GM18909 (cell line): ENCODE results near the gene ITPR1.
"Not testable (repeated sequence)": the region's sequence is repeated elsewhere in the genome, so short reads cannot be mapped to it uniquely, and the experiment has no call there.

Experiments
- ATAC-seq: cut with Tn5 transposase; IDR thresholded peaks from one replicate; pipeline ENCODE4 v1.9.1; 2021; ENCODE audit warnings: mild to moderate bottlenecking; ENCODE audit not compliant: unreplicated experiment, poor library complexity

The ITPR1 gene

GRCh38 chr3:4493014-4493940 is at the start of gene ITPR1:
ITPR1 (plus strand) TSS chr3:4493348; CDS start chr3:4516492, 23,144 bp downstream.
- peak; percentile 96 for ATAC-seq

GRCh38 chr3:4447295-4447999 is 45.7 kb upstream of the ITPR1 start:
- no peak for ATAC-seq

DNA sequence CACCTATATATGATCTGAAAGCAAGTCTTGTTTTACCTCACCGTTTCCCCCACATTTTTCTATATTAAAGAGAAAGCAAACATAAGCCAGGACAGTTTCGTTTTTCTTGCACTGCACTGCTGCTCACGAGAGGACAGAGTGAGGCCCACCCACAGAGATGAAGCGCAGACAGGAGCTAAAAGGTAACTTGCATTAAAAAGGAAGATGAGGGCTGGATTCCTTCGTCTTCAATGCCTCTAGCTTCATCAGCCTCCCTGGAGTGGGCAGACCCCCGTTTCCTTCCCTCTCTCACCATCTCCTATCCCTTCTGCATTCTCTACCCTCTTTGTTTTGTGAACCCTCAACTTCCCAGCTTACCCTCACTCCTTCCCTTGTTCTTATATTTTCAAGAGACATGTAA is 45.0 kb upstream of the ITPR1 start:
- ATAC-seq, result no peak

DNA sequence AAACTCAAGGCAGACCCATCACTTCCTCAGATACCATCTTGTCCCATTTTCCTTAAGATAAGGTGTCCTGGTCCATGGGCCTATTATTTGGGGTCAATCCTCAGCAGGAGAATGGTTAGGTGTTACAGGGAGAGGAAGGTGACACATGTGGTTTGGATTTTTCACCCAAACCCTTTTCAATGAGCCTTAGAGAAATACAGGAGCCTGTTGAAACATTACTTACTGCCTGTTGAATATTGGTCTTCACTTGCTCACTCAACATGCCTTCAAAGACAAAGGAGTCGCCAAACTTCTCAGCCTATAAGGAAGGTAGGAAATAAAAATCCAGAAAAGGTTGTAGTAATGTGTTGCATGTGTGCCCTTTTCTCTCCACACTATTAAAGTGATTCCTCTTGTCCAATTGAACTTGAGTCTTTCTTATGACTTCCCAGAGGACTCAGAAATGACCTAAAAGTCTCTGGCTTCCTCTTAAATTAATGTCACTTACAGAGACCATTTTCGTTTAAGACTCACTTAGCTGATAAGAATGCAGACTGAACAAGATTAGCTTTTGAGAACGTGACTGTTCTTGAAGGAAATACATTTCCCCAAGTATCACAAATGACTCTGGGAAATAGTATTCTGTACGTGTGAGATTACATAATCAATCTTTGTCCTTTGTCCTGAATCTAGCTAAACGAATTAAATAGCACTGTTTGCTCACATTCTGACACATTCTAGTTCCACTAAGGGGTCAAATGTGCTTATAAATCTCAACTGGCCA is 43.9 kb upstream of the ITPR1 start:
- no peak for ATAC-seq

- ATAC-seq, result no peak
These were observed 39.0 kb upstream of the ITPR1 start for GRCh38 chr3:4454142-4454541.

- ATAC-seq, result not testable (repeated sequence)
These were observed 36.4 kb upstream of the ITPR1 start for GRCh38 chr3:4456780-4457179.

DNA sequence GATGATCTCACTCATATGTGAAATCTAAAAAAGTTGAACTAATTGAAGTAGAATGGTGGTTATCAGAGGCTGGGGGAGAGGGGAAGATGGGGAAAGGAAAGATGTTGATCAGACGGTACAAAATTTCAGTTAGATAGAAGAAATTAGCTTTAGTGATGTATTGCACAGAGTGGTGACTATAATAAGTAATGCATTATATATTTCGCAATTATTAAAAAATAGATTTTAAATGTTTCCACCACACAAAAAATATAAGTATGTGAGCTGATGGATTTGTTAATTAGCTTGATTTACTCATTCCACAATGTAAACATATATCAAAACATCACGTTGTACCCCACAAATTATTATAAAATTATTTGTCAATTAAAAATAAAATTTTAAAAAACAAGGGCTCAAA is 34.2 kb upstream of the ITPR1 start:
- no peak for ATAC-seq

GRCh38 chr3:4460334-4460733 is 32.8 kb upstream of the ITPR1 start:
- no peak for ATAC-seq

DNA sequence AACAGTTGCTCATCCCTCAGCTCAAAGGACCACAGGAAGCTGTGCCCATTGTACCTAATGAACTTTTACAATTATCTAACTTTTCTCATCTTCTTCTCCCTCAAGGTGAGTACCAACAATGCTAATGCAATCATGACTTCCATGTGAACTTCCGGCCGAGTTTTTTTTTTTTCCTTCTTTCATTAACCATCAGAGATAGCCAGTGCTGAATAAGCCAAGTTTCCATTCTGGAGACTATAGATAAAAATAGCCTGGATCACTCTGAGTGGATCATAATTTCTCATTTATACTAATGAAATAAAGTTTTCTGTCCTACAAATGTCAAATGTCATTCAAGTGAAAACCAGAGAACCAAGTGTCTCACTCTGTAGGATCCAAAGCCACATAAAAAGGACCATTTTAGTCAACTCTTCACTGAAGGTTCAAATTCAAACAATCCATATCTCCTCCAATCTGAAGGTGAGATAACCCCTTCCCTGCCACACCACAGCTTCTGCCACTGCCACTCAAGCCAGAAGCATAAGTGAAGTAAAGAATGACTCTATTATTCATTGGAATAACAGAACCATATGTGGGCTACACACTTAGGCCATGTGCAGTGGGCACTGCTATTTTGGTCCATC is 31.6 kb upstream of the ITPR1 start:
- no peak for ATAC-seq

DNA sequence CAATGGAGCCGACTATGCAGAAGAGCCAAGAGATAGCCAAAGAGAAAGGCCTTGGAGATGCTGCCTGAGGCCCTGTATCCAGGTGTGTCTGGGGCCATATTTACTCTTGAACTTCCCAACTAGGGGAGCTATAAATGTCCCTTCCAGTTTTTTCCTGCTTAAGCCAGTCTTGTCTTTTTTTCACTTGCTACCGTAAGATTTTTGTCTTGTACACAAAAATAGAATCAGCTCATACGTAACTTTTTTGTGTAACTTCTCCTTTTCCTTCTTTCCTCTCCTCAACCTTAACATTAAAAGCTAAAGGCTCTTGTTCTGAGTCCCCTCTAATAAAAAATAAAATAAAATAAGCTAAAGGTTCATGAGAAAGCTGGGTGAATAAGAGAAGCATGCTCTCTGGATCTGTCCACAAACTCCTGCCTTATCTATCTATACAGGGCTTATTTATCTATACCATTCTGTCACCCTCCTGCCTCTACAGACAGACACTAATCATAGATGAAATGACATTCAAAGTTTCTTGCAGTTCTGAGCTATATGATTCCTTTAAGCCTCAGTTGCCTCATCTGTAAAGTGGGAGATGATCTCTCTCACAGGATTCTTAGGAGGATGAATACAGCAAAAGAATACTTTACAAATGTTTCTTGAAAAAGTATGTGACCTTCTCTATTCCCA is 30.6 kb upstream of the ITPR1 start:
- no peak for ATAC-seq

DNA sequence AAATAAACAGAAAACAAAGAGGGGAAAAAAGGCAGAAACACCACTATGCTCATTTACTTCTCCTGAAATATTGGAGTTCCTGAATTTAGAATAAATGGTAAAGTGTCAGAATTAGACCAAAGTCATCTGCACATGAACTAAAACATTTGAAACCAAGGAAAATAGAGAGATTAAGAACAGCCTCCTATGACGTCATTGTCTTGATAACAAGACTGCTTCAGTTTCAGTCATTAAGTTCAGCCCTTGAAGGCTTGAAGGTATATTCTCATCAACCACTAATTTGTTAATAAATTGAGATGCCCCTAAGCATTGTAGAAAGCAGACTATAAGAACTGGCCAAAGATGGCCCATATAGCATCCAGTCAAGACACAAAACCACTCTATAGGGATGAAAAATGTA is 28.6 kb upstream of the ITPR1 start:
- no peak for ATAC-seq

DNA sequence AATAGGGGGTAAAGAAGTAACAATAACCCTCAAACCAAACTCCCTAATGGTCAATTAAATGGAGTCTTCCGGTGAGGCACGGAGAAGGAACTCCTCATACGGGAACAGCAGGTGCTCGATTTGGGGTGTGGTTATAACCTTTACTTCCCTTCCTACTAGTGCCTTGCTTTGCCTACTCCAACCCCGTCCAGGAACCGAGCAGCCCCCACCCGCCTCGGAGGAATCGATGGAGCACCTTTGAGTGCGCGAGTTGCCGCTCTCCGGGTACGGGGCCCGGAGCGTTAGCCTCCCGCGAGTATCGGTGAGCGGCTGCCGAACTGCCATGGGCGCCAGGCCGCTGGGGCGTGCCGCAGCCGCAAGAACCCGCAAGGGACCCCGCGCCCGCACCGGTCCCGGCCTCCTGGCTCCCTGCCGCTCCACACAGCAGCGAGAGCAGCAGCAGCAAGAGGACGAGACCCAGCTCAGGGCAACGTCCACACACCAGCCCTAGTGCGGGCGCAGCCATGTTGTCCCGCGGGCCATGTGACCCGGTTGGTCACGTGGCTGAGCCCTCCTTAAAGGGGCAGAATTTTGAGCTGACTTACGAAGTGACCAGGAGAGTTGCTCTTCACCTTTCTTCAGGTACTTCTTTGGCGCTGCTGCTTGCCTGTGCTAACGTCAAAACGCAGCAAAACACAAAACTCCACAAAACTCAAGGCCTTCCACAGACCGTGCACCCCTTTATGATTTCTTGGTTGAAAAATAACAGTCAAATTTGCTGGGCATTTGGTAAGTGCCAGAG is 26.2 kb upstream of the ITPR1 start, which contains the start of gene SUMF1:
SUMF1 (minus strand) TSS at position 529 of the 781 bp plus-strand sequence; CDS start at position 505, 24 bp downstream.
- peak; percentile 100 for ATAC-seq

GRCh38 chr3:4467522-4467867 is 25.7 kb upstream of the ITPR1 start:
- ATAC-seq, result no peak

GRCh38 chr3:4471907-4472306 is 21.2 kb upstream of the ITPR1 start:
- ATAC-seq, result no peak

DNA sequence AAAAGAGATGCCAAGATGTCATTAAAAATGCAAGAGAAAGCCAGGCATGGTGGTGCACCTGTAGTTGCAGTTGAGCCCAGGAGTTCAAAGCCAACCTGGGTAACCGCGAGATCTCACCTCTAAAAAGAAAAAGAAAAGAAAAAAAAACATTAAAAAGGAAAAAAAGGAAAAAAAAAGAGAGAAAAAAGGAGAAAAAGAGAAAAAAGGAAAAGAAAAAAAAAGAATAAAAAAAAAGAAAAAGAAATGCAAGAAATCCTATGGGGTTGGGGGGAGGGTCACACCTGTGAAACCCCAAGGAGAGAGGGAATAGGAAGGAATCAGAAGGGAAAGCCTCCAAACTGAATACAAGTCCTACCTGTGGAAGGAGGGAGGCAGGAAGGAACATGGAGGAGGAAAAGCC is 20.8 kb upstream of the ITPR1 start:
- no peak for ATAC-seq

DNA sequence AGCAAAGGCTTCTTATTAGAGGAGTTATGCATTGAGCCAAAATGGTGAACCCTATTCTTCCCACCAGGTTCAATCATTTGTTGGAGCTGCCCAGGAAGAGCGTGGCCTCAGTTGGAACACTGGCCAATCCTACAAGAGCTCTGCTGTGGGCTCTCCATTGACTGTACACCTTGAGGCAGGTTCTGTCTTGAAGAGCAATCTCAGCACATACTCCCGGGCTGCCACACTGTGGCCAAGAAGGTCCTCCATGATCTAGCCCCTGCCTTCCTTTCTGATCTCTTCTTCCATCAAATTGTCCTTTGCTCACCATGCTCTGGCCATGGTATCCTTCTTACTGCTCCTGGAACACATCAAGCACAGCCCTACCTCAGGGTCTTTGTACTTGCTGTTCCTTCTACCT is 20.4 kb upstream of the ITPR1 start:
- ATAC-seq, result no peak

- peak; percentile 73 for ATAC-seq
These were observed 18.3 kb upstream of the ITPR1 start for GRCh38 chr3:4474683-4475490.

GRCh38 chr3:4475804-4476203 is 17.3 kb upstream of the ITPR1 start:
- ATAC-seq, result no peak
